ENCODE results near the gene INS.

DNA sequence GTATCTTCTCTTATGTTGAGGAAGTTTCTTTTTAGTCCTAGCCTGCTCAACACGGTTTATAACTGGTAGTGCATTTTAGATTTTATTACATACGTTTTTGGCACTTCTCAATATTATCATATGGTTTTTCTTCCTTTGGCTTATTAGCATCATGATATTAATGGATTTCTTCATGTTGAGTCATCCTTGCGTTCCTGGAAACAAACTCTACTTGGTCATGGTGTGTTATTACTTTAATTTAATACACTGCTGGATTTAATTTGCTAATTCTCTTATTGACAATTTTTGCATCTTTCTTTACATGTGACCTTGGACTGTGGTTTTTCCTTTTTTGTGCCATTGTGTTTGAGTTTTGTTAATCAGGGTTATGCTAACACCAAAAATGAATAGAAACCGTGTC, 42.3 kb downstream of the INS start:
- TF ChIP-seq, protein P1, sequence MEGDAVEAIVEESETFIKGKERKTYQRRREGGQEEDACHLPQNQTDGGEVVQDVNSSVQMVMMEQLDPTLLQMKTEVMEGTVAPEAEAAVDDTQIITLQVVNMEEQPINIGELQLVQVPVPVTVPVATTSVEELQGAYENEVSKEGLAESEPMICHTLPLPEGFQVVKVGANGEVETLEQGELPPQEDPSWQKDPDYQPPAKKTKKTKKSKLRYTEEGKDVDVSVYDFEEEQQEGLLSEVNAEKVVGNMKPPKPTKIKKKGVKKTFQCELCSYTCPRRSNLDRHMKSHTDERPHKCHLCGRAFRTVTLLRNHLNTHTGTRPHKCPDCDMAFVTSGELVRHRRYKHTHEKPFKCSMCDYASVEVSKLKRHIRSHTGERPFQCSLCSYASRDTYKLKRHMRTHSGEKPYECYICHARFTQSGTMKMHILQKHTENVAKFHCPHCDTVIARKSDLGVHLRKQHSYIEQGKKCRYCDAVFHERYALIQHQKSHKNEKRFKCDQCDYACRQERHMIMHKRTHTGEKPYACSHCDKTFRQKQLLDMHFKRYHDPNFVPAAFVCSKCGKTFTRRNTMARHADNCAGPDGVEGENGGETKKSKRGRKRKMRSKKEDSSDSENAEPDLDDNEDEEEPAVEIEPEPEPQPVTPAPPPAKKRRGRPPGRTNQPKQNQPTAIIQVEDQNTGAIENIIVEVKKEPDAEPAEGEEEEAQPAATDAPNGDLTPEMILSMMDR (IDR thresholded peaks at IDR 0.05; ENCODE audit: insufficient read depth, low read depth, low read length): no peak
- no peak for TF ChIP-seq EZH2 (IDR thresholded peaks at IDR 0.05; ENCODE audit: insufficient read depth, low read length)
